HG03064 (cell line): ENCODE data around the gene INTS3.

Source experiments
- ATAC-seq: cut with Tn5 transposase; IDR thresholded peaks from one replicate; pipeline ENCODE4 v1.9.1; 2021; ENCODE audit warnings: low read depth; ENCODE audit not compliant: unreplicated experiment

The INTS3 gene

GRCh38 chr1:153816283-153816889, 88.5 kb downstream of the INTS3 start:
- ATAC-seq: no peak

- ATAC-seq: no peak
These were observed 91.0 kb downstream of the INTS3 start for GRCh38 chr1:153818876-153819275.
